Fibroblast of villous mesenchyme (primary cell): ENCODE measurements around the gene BMP5. TPM values are rescaled to one million over a fixed set of nuclear protein-coding genes. Genes with fewer than 3 reads are reported as not detected.

Experiments used
- DNase-seq: peaks from one replicate; pipeline ENCODE4 v3.0.0-alpha.2; 2010; ENCODE audit warnings: low read depth
- H3K4me3 ChIP-seq: 2 replicates; pipeline ENCODE4 v1.5.1; 2011; ENCODE audit warnings: low read depth, mild to moderate bottlenecking, low read length
- CTCF ChIP-seq: IDR thresholded peaks from 2 replicates; pipeline ENCODE4 v1.5.1; 2012; ENCODE audit warnings: low read depth, mild to moderate bottlenecking, low read length; ENCODE audit not compliant: insufficient read depth
- total RNA-seq: library from RNA; depleted of rRNA; stranded (reverse); fragments of >200 nt; gene quantifications from 2 replicates; pipeline ENCODE4 v1.2.3, GENCODE V29; 2012

BMP5 gene
- total RNA-seq, 1 donor = not detected

GRCh38 chr6:55853008-55854001 is 22.1 kb downstream of the BMP5 start:
- no peak overlapping the region for H3K4me3 ChIP-seq
- no peak for TF ChIP-seq CTCF
- peak; percentile 59 for DNase-seq

- TF ChIP-seq CTCF = no peak
- H3K4me3 ChIP-seq = no peak overlapping the region
- DNase-seq = no peak
Observed at GRCh38 chr6:55841341-55841740, 34.0 kb downstream of the BMP5 start.

GRCh38 chr6:55839080-55839479 is 36.3 kb downstream of the BMP5 start:
- no peak for DNase-seq
- TF ChIP-seq CTCF = no peak
- no peak overlapping the region for H3K4me3 ChIP-seq

GRCh38 chr6:55836945-55837344 is 38.4 kb downstream of the BMP5 start:
- no peak for DNase-seq
- no peak for TF ChIP-seq CTCF
- no peak overlapping the region for H3K4me3 ChIP-seq

GRCh38 chr6:55836481-55836880 is 38.9 kb downstream of the BMP5 start:
- DNase-seq = peak; percentile 66
- H3K4me3 ChIP-seq = no peak overlapping the region
- TF ChIP-seq CTCF = no peak

GRCh38 chr6:55835220-55835619 is 40.2 kb downstream of the BMP5 start:
- H3K4me3 ChIP-seq = no peak overlapping the region
- TF ChIP-seq CTCF = no peak
- DNase-seq = no peak

GRCh38 chr6:55833284-55833683 is 42.1 kb downstream of the BMP5 start:
- TF ChIP-seq CTCF = no peak
- peak; percentile 56 for DNase-seq
- no peak overlapping the region for H3K4me3 ChIP-seq
